D341Med (cell line): ENCODE results near the gene KLHL29.

ENCODE experiments used
- DNase-seq: peaks from one replicate; pipeline ENCODE4 v3.0.0; 2012; ENCODE audit warnings: low spot score

The KLHL29 gene

DNA sequence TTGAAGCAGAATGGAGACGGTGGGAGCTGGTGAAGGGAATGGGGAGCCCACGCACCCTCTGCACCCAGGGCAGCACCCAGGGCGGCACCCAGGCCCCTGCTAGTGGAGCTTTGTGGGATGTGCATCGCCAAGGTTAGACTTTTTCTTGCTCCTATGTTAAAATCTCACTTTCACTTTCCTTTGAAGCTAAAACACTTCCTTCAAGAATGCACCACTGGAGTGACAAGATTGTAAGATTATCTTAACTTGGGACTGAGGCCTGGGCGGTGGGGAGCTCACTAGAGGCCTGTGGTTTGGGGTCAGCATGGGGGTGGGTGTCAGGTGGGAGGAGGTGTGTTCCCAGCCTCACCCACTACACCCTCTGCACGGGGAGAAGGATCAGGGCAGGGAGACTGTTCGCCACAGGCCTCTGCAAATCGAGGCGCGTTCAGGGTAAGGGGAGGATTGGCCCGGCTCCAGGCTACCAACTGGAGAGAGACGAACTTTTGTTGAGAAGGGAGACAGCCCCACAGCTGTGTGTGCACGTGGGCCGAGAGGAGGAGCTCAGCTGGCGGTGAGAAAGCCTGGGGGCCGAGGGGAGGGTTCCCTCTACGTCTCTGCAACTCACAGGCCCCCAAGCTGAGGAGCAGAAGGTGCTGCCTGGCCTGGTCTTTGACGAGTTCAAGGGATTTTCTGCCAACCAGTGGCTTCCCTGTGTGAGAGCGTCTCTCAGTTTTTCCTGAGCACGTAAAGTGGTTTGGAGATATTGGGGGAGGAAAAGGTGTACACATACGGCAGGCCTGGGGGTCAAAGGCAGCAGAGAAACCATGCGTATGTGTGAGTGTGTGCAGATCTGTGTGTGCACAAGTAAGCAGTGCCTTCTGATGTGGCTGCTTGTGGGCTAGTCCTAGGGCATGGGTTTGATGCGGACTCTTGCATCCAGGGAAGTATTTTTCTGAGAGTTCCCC lies 147.7 kb downstream of the KLHL29 start:
- peak; percentile 57 for DNase-seq

DNA sequence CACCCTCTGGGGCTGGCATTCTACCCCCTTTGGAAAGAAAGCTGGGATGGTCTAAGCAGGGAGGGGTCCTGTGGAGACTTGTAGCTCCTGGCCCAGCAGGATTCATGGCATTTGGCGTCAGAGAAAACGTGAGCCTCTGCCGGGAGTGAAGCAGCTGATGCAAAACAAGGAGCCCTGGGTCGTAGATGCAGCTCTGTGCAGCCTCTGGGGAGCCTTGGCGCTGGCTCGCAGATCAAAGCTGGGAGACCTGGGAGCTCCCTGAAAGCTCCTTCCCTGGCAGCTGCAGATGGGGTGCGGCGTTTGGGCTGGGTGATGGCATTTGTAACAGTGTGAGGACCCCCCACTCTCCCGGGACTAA lies 148.3 kb downstream of the KLHL29 start:
- peak; percentile 68 for DNase-seq

DNA sequence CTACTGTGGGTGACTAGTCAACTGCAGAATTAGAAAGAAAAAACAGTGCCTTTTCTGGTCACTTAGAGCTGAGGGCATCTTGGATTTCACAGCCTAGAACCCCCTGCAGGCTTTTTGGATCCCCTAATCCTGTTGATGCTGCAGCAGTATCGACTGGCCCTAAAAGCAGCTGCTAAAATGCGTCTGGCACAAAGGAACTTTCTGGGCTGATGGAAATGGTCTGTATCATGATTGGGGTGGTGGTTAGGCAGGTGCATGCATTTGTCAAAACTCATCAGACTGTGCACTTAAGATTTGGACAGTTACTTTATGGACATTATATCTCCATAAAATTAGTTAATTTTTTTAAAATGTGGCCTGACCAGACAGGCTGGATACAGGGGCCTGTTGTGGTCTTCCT lies 149.8 kb downstream of the KLHL29 start:
- no peak for DNase-seq

DNA sequence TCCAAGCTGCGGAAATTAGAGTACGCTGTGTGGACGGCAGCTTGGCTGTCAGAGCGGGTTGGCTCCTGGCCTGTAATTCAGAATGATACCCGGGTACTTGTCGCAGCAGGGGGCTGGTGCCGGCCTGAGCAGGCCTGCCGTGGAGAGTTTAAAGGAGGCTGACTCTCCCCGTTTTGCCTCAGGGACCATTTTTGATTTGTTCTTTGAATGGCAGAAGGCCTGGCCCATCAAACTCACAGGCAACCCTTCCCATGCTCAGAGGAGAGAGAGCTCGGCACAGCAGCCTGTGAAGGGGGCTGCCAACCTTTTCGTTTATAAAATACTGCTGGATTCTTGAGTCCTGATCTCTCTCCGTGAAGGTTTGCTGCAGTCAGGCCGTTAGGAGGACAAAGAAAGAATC lies 151.3 kb downstream of the KLHL29 start:
- no peak for DNase-seq

DNA sequence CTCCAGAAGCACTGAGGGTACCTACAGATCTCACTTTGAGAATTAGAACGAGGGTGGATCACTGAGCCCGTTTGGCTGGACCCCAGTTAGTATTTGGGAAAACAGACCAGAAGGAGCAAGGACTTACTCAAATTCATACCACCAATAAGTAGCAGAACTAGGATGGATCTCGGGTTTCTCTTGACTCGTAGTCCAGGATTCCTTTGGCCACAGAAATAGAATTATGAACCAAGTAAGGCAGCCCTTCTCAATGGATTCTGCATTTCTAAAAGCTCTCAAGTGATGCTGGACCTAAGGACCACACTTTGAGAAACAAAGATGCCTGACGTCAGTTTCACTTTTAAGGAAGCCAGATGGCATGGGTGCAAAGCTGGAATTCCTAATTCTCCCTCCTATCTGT lies 153.0 kb downstream of the KLHL29 start:
- no peak for DNase-seq

DNA sequence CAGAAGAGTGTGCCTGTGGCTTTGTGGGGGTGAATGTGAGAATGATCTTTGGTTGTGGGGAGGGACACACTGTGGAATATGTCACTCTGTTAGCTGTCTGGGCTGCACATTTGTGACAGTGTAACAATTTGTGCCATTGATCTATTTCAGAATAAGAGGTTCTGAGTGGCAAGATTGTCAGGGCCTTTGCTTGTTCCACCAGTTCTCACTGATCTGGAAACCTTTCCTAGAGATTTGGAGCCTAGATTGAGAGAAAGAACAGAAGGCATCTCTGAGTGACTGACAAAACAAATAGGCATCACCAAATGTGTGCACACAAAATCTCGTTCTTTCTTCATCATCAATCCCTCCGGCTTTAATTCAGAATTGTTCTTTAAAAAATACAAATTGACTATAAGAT lies 153.6 kb downstream of the KLHL29 start:
- DNase-seq = no peak

DNA sequence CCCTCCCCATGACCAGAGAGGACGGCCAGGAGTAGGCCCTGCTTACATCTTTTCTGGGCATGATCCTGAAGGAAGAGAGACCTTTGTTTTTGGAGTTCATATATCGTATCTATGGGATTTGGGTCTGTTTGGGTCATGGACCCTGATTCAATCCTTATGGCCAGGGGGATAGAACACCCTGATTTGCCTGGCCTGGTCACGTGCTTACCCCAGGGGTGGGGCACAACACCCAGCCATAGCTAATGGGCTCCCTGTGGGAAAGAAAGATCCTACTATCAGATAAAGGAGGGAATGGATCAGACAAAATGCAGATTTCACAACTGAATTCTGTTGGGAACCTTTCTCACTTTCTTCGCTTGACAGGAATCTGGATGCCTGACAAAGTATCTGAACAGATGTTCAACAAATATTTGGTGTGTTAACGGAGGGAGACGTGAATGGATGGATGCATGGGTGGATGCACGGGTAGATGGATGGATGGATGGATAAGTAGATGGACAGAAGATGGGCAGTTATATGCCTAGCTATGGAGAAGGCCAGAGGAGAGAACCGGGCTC lies 155.9 kb downstream of the KLHL29 start:
- DNase-seq = no peak

DNA sequence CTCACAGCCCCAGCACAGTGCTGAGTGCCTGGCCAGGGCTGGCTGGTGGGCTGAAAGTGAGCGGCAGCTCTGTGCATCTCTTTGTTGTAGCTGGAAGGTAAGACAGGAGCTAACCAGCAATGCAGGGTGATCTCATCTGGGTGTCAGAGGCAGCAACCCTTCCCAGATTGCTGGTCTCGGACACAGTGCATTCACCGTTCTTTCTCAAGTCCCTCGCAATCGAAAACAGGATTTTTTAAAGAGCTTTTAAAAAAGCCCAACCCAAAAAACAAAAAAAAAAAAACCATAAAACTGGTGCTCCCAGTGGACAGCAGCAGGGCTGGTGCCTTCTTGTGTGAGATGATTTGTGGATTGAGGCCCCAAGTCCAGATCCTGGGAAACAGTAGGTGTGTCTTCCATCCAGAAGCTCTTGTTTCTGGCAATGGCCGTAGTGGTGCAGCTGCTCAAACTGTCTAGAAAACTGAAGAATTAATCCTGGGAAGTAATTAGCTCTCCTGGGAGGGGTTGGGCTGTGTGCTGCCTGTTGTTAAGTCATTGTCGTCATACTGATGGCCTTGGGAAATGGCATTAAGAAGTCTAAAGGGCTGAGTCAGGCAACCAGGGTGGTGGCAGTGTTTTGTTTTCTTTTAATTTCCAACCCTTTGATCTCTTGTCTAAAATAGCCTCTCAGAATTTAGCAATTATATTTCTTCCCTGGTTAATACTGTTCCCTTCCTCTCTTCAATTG lies 156.7 kb downstream of the KLHL29 start:
- DNase-seq = peak; percentile 85

DNA sequence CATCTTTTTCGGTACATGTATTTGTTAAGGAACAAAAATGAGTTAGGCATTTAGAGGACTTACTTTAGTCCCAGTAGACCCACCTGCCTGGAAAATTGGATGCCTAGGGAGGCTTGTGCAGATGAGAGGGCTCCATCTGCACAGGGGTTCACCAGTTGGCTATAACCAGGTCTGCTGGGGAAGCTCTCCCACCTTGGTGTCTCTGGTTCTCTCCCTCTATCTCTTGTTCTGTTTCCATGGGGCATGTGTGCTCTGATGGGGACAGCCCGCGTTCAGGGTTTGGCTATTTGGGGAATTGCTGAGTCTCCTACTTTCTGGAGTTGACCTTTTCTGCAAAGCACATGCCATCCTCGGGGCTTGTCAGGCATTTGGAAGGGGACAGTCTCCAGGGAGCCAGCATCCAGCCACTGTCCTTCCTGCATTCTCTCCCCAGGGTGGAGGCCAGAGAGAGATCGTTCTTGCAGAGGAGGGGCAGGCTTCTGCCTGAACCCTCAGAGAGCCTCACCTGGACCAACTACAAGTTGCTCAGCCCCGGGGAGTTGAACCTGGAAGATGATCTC lies 157.3 kb downstream of the KLHL29 start:
- DNase-seq = no peak

DNA sequence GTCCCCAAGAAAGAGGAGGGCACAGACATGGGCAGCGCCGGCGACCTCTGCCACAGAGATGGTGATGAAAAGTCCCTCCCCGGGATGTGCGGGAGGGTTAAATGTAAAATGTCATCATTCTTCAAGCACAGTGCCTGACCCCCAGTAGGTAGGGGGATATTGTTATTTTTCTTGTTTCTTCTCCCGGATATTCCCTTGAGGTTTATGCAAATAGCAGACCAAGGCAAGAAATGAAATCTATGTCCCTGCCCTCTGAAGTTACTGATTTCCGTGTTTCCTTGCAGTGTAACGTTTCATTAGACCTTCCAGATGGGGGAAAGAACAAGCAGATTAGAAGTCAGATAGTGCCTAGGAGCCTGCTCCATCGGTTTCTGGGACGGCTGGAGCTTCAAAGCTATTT lies 158.3 kb downstream of the KLHL29 start:
- no peak for DNase-seq

DNA sequence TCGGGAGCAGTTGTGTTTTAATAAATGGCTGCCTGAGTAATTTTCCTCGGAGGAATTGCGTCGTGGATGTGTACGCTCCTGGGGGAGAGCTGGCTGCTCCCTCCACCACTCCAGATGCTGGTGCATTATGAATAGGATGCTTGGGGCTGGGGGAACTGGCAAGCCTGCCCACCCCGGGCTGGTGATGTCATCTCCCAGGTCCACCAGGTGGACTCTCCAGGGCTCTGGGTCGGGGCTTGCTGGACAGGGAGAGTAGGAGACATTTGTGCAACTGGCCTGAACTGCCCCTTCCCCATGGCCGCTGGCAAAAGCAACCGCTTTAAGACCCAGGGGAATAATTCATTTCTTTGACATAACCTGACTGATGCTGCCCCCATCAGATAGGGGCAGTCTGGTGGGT lies 158.7 kb downstream of the KLHL29 start:
- DNase-seq = no peak

DNA sequence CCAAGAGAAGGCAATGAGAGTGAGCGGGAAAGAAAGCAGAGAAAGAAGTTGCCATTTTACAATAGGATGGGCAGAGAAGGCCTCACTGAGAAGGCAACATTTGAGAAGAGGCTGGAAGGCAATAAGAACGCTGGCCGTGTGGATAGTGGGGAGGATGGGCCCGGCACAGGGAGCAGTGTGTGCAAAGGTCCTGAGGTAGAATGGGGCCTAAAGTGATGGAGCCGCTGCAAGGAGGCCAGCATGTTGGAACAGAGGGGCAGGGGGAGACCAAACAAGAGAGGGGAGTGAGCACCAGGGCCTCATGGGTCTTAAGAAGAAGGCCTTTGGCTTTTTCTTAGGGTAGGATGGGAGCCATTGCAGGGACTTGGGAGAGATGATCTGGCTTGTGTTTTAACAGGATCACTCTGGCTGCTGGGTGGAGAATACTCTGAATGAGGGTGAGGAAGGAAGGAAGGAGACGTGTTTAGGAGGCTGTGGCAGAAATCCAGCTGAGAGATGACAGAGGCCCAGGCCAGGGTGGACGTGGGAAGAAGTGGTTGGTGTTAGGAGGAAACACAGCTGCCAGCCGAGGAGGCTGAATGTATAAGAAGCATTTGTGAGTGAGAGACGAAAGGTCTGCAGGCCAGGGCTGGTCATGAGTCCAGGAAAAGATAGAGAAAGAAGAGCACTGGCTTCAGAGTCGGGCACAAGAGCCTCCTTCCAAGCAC lies 159.8 kb downstream of the KLHL29 start:
- DNase-seq = no peak

DNA sequence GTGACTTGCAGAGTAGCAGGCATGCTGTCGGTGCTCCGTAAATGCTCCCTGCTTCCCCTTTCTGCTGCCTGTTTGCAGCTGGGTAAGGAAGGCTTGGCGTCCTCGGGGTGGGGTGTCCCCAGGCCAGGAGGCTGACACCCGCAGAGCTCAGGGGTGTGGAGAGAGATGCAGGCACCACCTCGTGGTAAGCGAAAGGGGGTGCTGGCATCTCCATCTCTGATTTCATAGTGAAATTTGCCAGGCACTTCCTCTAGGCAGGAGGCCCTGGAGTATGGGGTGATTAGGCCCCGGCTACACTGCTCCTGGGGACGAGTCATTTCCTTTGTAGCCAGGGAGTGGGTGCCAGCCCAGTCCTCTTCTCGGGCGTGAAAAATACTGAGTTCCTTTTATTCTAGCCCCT lies 160.4 kb downstream of the KLHL29 start:
- no peak for DNase-seq

DNA sequence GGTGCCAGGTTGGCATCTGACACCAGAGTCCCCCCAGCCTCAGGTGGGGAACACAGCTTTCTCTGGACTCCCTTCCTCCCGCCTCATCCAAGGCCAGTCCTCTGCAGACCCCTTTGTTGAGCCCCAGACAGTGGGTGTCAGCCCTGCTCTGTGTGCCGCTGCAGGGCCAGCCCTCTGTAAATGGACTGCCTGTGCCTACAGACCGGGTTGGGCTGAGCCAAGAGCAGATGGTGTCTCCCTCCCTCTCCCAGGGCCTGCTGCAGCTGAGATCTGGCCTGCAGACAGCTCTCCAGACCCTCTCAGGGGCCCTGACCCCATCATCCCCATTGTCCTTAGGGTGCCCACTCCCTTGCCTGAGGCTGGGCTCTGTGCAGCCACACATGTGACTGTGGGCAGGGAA lies 160.8 kb downstream of the KLHL29 start:
- peak; percentile 59 for DNase-seq

DNA sequence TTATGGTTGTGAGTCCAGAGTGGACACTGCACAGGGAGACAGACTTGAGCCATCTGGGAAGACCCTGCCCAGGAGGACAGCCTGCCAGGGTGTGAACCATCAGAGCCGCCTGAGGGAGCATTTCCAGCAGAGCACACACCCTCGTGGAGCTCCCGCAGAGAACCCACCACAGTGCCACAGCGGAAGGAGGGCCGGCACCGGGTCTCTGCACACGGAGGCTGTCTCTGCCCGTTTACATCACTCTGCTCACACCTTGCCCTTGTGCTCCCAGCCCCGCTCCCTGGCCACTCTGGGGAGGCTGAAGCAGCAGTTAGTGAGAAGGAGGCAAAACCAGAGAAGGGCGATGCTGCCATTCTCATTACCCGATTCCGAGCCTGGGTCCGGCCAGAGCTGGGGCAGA lies 161.9 kb downstream of the KLHL29 start:
- no peak for DNase-seq

DNA sequence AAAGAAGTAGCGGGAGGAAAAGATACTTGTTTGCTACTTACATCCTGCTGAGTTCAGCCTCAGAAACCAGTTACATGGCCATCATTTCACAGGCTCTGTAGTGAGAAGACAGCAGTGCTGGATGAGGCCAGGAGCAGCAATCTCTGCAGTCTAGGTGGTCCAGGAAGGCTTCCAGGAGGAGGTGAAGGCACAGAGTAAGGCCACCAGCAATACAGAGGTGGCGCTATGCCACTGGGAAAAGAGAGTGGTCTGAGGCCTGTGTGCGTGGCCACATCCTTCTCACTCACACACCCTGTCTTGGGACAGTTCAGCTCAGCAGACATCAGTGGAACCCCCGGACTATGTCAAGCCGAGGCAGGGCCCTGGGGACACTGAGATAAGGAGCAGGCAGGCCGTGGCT lies 162.7 kb downstream of the KLHL29 start:
- no peak for DNase-seq

DNA sequence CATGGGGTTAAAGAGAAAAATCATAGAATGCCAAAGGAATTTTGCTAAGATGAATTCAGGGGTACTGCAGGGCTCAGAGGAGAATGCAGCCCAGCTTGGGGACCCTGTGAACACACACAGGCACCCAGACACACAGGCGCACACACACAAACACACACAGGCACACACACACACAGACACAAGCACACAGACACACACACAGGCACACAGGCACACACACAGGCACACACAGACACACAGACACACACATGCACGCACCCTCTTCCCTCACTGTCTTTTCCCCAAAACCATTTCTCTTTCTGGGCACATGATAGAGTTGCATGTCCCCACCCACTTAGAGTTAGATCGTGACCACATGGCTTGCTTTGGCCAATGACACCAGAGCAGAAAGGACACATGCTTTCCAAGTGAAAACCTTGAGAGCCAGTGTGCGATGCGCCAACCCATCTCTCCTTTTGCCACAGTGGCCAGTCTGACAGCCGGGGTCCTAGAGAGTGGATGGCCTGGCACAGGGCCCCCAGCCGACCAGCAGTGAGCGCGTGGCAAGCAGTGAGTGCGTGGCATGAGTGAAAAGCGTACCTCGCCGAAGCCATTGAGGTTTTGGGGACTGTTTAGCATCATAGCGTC lies 163.3 kb downstream of the KLHL29 start:
- DNase-seq = no peak

DNA sequence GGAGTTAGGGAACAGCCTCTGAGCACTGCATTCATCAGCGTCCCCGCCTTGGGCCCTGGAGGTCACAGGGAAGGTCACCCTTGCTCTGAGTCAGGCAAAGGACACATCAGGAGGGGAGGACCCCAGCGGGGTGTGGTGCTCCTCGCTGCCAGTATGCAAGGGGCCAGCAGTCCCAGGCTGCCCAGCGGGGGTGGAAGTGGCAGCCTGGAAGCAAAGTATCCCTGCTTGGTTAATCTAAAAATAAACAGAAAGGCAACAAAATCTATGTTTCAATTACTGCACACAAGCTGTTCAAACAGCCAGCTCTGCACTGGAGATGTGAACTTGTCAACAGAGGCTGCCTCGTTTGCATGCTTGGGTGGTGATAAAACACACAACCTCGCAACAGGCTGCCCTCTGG lies 164.1 kb downstream of the KLHL29 start:
- no peak for DNase-seq

DNA sequence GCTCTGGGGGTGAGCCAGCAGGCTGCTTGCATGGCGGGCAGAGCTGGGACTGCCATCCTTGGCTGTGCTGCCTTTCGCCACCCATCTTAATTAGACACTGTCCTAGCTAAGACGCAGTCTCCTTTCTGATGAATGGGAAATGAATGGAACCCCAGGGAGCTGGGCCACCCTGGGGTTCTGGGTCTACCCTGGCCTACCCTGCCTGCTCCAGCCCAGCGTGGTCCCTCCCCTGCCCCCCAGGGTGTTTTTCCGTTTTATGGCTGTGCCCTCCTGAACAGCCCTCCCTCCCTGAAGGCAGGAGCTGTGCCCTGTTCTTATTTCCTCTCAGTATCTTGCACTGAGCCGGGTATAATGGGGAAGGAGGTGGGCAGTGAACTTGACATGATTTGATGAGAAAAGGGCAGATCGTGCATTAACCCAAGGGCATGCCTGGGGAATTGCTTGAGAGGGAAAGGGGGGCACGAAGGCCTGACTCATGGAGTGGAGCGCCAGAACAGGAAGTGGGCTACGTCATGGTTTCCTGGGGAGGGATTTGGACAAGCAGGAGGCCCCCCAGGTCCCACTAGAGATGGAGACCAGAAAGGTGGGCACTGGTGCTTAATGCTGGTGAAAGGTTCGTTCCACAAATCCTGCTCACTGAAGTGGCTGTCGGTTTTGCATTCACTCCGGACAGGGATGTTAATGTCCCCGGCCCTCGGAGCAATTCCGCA lies 165.0 kb downstream of the KLHL29 start:
- no peak for DNase-seq

DNA sequence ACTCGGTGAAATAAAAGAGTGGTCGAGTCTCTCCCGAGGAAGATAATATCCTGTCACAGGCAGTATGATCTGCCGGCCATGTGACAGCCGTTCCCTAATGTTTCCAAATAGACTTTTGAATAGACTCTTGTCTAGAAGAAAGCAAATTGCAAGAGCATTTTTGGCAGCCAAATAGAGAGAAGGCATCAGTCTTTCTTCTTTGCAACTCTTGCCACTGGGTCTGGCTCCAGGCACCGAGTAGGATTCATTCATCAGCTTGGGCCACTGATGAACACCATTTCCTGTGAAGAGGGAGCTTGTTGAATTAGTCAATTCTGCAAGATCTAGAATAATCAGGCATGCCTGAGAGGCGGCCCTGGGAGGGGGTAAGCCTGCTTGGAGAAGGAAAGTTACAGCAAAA lies 165.6 kb downstream of the KLHL29 start:
- DNase-seq = no peak

DNA sequence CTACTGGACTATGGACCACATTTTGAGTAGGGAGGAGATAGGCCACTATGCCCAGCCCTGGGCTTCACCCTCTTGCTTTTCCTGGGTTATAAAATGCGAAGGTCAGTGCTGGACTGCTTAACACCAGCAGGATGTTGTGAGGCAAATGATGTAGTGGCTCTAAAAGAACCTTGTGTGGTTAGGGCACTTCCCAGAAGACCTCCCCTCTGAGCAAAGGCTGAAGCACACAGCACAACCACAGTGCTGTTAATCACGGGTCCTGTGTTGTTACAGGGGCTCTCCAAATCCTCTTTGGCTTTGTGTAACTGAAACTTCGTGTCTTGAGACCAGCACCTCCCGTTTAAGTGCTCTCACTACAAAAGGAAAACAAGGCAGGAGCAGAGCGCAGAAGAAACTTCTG lies 166.9 kb downstream of the KLHL29 start:
- no peak for DNase-seq
